HG03469 (cell line): Measurements from ENCODE around the gene NUP85.
A peak's percentile ranks its signal among the peaks of the same experiment; 100 is the strongest.
"Not testable (repeated sequence)": the region's sequence is repeated elsewhere in the genome, so short reads cannot be mapped to it uniquely, and the experiment has no call there.

Source experiments
- ATAC-seq: cut with Tn5 transposase; IDR thresholded peaks from one replicate; pipeline ENCODE4 v1.9.1; 2021; ENCODE audit warnings: mild to moderate bottlenecking, moderate library complexity, moderate number of reproducible peaks; ENCODE audit not compliant: unreplicated experiment

Gene NUP85

GRCh38 chr17:75266316-75267152 lies 61.1 kb downstream of the NUP85 start:
- no peak for ATAC-seq

DNA sequence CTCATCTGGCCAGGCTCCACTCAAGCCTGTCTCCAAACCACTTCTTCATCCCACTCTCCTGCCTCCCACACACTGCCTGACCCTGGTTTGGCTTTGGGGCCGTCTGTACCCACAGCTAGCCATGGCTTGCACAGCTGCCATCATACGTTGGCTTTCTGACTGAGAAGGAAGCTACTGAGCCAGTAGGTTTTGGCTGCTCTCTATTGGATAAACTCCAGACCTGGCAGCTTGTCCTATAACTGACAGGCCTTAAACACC lies 61.6 kb downstream of the NUP85 start:
- no peak for ATAC-seq

DNA sequence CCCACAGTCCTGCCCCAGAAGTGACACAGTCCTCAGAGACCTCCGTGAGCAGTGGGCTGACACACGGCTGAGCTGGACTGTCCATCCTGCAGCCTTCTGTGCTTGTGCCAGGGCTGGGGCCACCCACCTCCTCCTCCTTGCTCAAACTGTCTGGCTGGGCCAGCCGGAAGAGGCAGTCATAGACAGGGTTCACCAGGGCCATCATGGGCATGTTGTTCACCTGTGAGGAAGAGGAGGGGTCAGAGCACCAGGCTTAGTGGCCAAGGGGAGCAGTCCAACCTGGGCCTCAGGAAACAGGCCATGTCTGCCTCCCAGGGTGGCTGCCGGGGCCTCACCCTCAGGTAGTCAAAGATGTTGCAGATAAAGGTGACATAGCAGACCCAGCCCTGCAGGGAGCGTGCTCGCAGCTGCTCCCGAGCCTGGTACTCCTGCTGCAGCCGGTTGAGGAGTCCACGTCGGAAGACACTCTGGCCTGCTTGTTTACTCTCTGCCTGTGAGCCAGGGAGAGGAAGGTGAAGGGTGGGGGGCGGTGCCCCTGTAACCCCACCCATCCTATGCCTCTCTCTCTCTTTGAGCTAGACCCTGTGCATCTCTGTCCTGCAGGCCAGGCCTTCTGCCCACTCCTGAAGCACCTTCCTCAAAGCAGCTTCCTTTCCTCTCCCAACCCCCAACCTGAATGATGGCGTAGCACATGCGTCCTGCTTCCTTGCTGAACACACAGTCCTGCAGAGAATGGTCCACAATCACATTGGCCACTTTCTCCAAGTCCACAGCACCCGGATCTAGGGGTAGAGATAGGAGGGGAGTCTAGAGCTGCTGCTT lies 62.1 kb downstream of the NUP85 start:
- ATAC-seq, result no peak

- no peak for ATAC-seq
Measured at GRCh38 chr17:75269844-75270217, 64.4 kb downstream of the NUP85 start.

GRCh38 chr17:75270218-75270965 lies 64.9 kb downstream of the NUP85 start:
- ATAC-seq, result peak; percentile 6

DNA sequence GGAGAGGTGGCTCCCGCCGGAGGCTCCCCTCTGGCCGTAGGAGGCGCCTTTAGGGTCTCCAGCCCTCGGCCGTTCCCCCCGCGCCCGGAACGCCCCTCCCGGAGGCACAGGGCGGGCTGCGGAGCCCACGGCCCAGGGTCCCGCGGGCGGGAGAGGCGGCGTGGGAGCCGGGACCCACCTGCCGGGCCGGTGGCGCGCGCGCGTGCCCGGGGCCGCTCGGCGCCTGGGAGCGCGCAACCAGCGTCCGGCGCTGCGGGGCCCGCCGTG lies 65.4 kb downstream of the NUP85 start, which contains the start of gene MIF4GD:
MIF4GD (minus strand) TSS at position 266 of the 267 bp plus-strand sequence. CDS start 1,036 bp downstream, outside the sequence.
- ATAC-seq, result no peak

GRCh38 chr17:75271233-75271954 lies 65.9 kb downstream of the NUP85 start:
- peak; percentile 59 for ATAC-seq

DNA sequence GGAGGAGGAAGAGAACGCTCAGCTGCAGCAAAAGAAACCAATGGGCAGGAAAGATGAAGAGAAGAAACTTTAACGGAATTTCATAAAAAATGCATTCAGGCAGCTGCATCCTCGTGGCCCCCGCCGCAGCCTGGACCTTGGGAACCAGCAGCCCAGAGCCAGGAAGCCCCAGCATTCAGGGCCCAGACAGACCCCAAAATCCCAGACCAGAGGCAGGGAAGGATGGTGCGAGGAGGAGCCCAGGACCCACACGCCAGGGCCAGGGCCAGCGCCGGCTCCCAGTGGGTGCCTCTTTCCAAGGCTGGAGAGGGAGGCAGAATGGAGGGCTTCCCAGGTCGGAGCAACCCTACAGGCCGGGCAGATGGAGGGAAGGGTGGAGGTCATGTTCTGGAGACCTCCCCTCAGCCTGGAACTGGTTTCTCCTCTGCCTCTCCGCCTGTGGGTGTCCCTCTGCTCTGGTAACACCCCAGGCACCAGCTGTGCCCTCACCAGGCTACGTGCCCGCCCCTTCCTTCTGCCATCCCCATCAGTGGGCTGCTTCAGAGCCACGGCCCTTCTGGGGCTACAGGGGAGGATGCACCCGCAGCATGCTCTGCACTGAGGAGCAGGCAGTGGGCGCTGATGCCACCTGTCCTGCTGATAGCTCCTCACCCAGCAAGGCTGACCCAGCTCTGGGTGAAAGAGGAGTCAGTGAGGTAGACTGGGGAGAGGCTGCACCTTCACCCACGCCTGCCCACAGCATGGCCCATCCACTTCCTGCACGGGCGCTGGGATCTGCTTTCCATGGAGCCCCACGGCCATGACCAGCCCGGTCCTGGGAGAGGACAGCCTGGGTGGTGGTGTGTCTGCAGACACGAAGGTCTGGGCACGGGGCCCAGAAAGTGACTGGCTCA lies 66.7 kb downstream of the NUP85 start:
- ATAC-seq, result no peak

GRCh38 chr17:75272848-75273184 lies 67.3 kb downstream of the NUP85 start:
- ATAC-seq, result no peak

GRCh38 chr17:75273977-75274708 lies 68.7 kb downstream of the NUP85 start:
- ATAC-seq, result no peak

DNA sequence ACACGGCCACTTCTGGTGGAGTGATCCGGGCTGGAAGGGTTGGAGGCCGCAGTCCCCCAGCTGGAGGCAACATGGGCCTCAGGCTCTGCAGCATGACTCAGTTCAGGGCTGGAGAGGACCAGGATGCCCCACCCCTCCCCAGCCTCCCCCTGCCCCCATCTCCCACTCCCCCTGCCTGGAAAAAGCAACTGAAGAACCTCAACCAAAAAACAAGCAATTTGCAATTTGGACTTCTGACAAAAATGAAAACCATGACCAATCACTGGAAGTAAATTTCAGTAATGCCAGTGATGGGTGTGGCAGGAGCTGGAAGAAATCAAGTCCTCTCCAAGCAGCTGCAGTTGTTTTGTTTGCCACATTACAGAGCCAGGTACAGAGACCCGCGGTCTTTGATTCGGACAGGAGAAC lies 72.2 kb downstream of the NUP85 start:
- ATAC-seq, result no peak

DNA sequence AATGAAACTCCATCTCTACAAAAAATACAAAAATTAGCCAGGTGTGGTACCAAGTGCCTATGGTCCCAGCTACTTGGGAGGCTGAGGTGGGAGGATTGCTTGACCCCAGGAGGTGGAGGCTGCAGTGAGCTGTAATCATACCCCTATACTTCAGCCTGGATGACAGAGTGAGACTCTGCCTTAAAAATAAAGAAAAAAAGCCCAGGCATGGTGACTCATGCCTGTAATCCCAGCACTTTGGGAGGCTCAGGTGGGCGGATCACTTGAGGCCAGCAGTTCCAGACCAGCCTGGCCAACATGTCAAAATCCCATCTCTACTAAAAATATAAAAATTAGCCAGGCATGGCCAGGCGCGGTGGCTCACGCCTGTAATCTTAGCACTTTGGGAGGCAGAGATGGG lies 74.7 kb downstream of the NUP85 start:
- ATAC-seq, result not testable (repeated sequence)

DNA sequence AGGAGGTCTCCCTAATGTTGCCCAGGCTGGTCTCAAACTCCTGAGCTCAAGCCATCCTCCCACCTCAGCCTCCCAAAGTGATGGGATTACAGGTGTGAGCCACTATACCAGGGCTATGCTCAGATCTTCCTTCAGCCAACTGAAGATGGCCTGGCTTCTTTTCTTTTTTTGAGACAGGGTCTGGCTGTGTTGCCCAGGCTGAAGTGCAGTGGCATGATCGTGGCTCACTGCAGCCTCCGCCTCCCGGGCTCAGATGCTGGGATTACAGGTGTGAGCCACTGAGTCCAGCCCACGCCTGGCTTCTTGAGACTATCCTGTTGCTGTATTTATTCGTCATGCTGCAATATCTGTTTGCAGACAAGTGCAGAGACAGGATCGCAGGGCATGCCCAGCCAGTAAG lies 79.6 kb downstream of the NUP85 start:
- no peak for ATAC-seq
